GM12891 (cell line): ENCODE results near the gene MFSD1.

ENCODE experiments used
- POLR2A ChIP-seq: IDR thresholded peaks from 2 replicates; pipeline ENCODE4 v1.6.1; 2011; ENCODE audit warnings: low read depth, low read length, control low read depth
- POLR2AphosphoS5 ChIP-seq: IDR thresholded peaks from 2 replicates; pipeline ENCODE4 v1.6.1; 2011; ENCODE audit warnings: low read depth, low read length, control low read depth
- TAF1 ChIP-seq: IDR thresholded peaks from 2 replicates; pipeline ENCODE4 v1.6.1; 2011; ENCODE audit warnings: low read depth, low read length, control low read depth

DNA sequence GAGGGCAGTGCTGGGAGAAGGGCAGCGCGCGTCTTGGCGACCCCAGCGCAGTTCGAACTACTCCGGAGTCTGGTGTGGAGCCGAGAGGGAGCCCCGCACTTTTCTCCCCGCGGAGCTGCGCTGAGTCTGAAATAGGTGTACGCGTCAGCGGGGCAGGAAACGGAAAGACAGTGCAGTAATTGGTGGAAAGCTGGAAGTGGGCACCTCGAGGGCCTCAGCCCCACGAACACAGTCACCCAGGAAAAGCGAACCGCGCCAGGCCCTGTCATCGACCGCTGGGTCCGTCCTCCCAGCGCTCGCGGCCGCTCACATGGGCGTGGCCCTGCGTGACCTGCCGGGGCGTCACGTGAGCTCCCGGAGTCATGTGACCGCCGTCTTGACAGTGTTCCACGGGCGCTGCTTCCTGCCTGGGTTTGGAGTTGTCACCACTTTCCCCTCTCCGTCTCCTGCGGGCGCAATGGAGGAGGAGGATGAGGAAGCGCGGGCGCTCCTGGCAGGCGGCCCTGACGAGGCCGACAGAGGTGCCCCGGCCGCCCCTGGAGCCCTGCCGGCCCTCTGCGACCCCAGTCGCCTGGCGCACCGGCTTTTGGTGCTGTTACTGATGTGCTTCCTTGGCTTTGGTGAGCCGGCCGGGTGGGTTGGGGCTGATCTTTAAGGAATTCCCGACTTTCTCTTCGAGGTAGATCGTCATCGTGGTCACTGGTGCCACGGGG, at the start of gene MFSD1:
- peak; percentile 48; the same call in 1 of the 2 replicates for TF ChIP-seq POLR2A
- 0 out of 2 replicates have a peak, but pooled peaks have one; percentile 30 for TF ChIP-seq TAF1
- TF ChIP-seq POLR2AphosphoS5: no peak
